ENCODE measurements around the gene C1QTNF1. TPM values are rescaled to one million over a fixed set of nuclear protein-coding genes. Genes with fewer than 3 reads are reported as not detected.

C1QTNF1 gene
- total RNA-seq, 2 experiments from 2014 or later, result 0.13 to 0.14 TPM

GRCh38 chr17:79006794-79007503 is 17.0 kb upstream of the C1QTNF1 start:
- no peak for DNase-seq
- no peak for TF ChIP-seq CTCF (IDR thresholded peaks at IDR 0.05)
- CTCF ChIA-PET, result no interaction called here
- Mint-ChIP-seq H3K4me3 (peak overlapping the region; percentile 56), H3K36me3 (ENCODE audit: low read depth) (peaks cover 4% of the 10 kb centered on the region), H3K9me3 (no peaks in the 10 kb centered on the region), H3K27ac (peak overlapping the region; percentile 62), H3K27me3 (no peaks in the 10 kb centered on the region), H3K4me1 (ENCODE audit: low read depth) (peaks cover 49% of the 10 kb centered on the region)
- no peak for ATAC-seq
- POLR2A ChIA-PET, result no interaction called here
- intact Hi-C loops (cut with micrococcal nuclease), result no loop called here

- H3K27me3 Mint-ChIP-seq, result no peaks in the 10 kb centered on the region
- intact Hi-C loops (cut with micrococcal nuclease), result no loop called here
- peaks cover 49% of the 10 kb centered on the region for H3K4me1 Mint-ChIP-seq (ENCODE audit: low read depth)
- H3K9me3 Mint-ChIP-seq, result no peaks in the 10 kb centered on the region
- no peak for TF ChIP-seq CTCF (IDR thresholded peaks at IDR 0.05)
- peak overlapping the region; percentile 94 for H3K27ac Mint-ChIP-seq
- ChIA-PET CTCF (interaction anchor here (1.0 to 1.2 kb wide), 3 partner anchors 13 to 142 kb away, joined by 3 to 4 read pairs (median 3); no protein-coding TSS in a partner anchor), POLR2A (interaction anchor here (1.3 kb wide), 1 partner anchor 11 kb away, joined by 5 read pairs; no protein-coding TSS in a partner anchor)
- peaks cover 2% of the 10 kb centered on the region for H3K36me3 Mint-ChIP-seq (ENCODE audit: low read depth)
- no peak for ATAC-seq
- peak; percentile 26 for DNase-seq
- peak overlapping the region; percentile 84 for H3K4me3 Mint-ChIP-seq
These were observed 16.2 kb upstream of the C1QTNF1 start for GRCh38 chr17:79007504-79008381.

GRCh38 chr17:79008666-79009387 is 15.1 kb upstream of the C1QTNF1 start:
- POLR2A ChIA-PET, result interaction anchor here (1.3 kb wide), 1 partner anchor 12 kb away, joined by 5 read pairs; no protein-coding TSS in a partner anchor
- Mint-ChIP-seq H3K4me3 (peak overlapping the region; percentile 84), H3K27me3 (no peaks in the 10 kb centered on the region), H3K36me3 (ENCODE audit: low read depth) (peaks cover 2% of the 10 kb centered on the region), H3K4me1 (ENCODE audit: low read depth) (peaks cover 49% of the 10 kb centered on the region), H3K9me3 (no peaks in the 10 kb centered on the region), H3K27ac (peak overlapping the region; percentile 94)
- no peak for TF ChIP-seq CTCF (IDR thresholded peaks at IDR 0.05)
- intact Hi-C loops (cut with micrococcal nuclease), result no loop called here
- CTCF ChIA-PET, result interaction anchor here (1.0 to 1.2 kb wide), 3 partner anchors 14 to 143 kb away, joined by 3 to 4 read pairs (median 3); no protein-coding TSS in a partner anchor
- peak; percentile 19 for ATAC-seq
- no peak for DNase-seq

GRCh38 chr17:79009397-79010303 is 14.3 kb upstream of the C1QTNF1 start, which contains the start of gene CANT1:
TSS of gene CANT1 (minus strand) at chr17:79009764. CDS start at chr17:78997622, 12,142 bp downstream.
- Mint-ChIP-seq H3K4me1 (ENCODE audit: low read depth) (peaks cover 49% of the 10 kb centered on the region), H3K27me3 (peaks cover 3% of the 10 kb centered on the region), H3K9me3 (peaks cover 2% of the 10 kb centered on the region), H3K36me3 (ENCODE audit: low read depth) (peaks cover 2% of the 10 kb centered on the region), H3K4me3 (peak within 1 kb of the TSS; percentile 84), H3K27ac (peak within 1 kb of the TSS; percentile 94)
- DNase-seq (peak; percentile 85), ATAC-seq (peak; percentile 95)
- CTCF ChIA-PET, result interaction anchor here (0.6 kb wide), 1 partner anchor 16 kb away, joined by 3 read pairs; no protein-coding TSS in a partner anchor
- POLR2A ChIA-PET, result interaction anchor here (1.3 kb wide), 1 partner anchor 13 kb away, joined by 5 read pairs; no protein-coding TSS in a partner anchor
- no peak for TF ChIP-seq CTCF (IDR thresholded peaks at IDR 0.05)
- intact Hi-C loops (cut with micrococcal nuclease), result no loop called here

Data from activated CD8-positive, alpha-beta T cell treated with anti-CD3 and anti-CD28 coated beads for 36 hours (primary cell).